HEK293 (cell line): ENCODE results near the gene TTC4.

Experiments
- BCL11A ChIP-seq: fragments of 450-650 bp; formaldehyde crosslinking; IDR thresholded peaks from 2 replicates; pipeline ENCODE4 v1.5.1; 2016; ENCODE audit warnings: low read depth, missing biosample characterization, missing genetic modification characterization
- MYNN ChIP-seq: fragments of 450-650 bp; formaldehyde crosslinking; IDR thresholded peaks from 2 replicates; pipeline ENCODE4 v1.5.1; 2016; ENCODE audit warnings: missing biosample characterization, missing genetic modification characterization, borderline replicate concordance
- OVOL3 ChIP-seq: fragments of 450-650 bp; formaldehyde crosslinking; IDR thresholded peaks from 2 replicates; pipeline ENCODE4 v1.5.1; 2016; ENCODE audit warnings: missing biosample characterization, missing genetic modification characterization
- SCRT2 ChIP-seq: fragments of 450-650 bp; formaldehyde crosslinking; IDR thresholded peaks from 2 replicates; pipeline ENCODE4 v1.5.1; 2016; ENCODE audit warnings: missing biosample characterization, missing genetic modification characterization
- TCF7L2 ChIP-seq: IDR thresholded peaks from 2 replicates; pipeline ENCODE4 v1.6.1; 2011; ENCODE audit warnings: low read depth, mild to moderate bottlenecking, inconsistent platforms, low read length, moderate library complexity, borderline replicate concordance
- ZFHX2 ChIP-seq: fragments of 450-650 bp; formaldehyde crosslinking; conservative IDR thresholded peaks from 2 replicates; pipeline ENCODE4 v1.5.1; 2016; ENCODE audit warnings: missing biosample characterization, missing genetic modification characterization
- ZIC2 ChIP-seq: fragments of 450-650 bp; formaldehyde crosslinking; IDR thresholded peaks from 2 replicates; pipeline ENCODE4 v1.5.1; 2016; ENCODE audit warnings: missing biosample characterization, missing genetic modification characterization
- ZNF221 ChIP-seq: fragments of 450-650 bp; formaldehyde crosslinking; IDR thresholded peaks from 2 replicates; pipeline ENCODE4 v1.5.1; 2017; ENCODE audit warnings: missing biosample characterization, missing genetic modification characterization, borderline replicate concordance
- ZNF248 ChIP-seq: fragments of 450-650 bp; formaldehyde crosslinking; IDR thresholded peaks from 2 replicates; pipeline ENCODE4 v1.5.1; 2017; ENCODE audit warnings: missing biosample characterization, missing genetic modification characterization
- ZNF354C ChIP-seq: fragments of 450-650 bp; formaldehyde crosslinking; IDR thresholded peaks from 2 replicates; pipeline ENCODE4 v1.5.1; 2016; ENCODE audit warnings: missing biosample characterization, missing genetic modification characterization, low read depth, borderline replicate concordance
- ZNF558 ChIP-seq: fragments of 450-650 bp; formaldehyde crosslinking; IDR thresholded peaks from 2 replicates; pipeline ENCODE4 v1.5.1; 2016; ENCODE audit warnings: missing biosample characterization, missing genetic modification characterization
- ZNF561 ChIP-seq: fragments of 450-650 bp; IDR thresholded peaks from 2 replicates; pipeline ENCODE4 v1.5.1; 2018; ENCODE audit warnings: missing biosample characterization, missing genetic modification characterization, borderline replicate concordance
- ZNF621 ChIP-seq: fragments of 450-650 bp; formaldehyde crosslinking; IDR thresholded peaks from 2 replicates; pipeline ENCODE4 v1.5.1; 2017; ENCODE audit warnings: missing biosample characterization, missing genetic modification characterization
- ZNF623 ChIP-seq: fragments of 450-650 bp; formaldehyde crosslinking; IDR thresholded peaks from 2 replicates; pipeline ENCODE4 v1.5.1; 2016; ENCODE audit warnings: missing biosample characterization, missing genetic modification characterization
- ZNF624 ChIP-seq: fragments of 450-650 bp; formaldehyde crosslinking; IDR thresholded peaks from 2 replicates; pipeline ENCODE4 v1.5.1; 2017; ENCODE audit warnings: missing biosample characterization, missing genetic modification characterization
- ZNF658 ChIP-seq: fragments of 450-650 bp; formaldehyde crosslinking; IDR thresholded peaks from 2 replicates; pipeline ENCODE4; 2016; ENCODE audit warnings: missing biosample characterization, missing genetic modification characterization
- ZNF837 ChIP-seq: fragments of 450-650 bp; formaldehyde crosslinking; IDR thresholded peaks from 2 replicates; pipeline ENCODE4 v1.5.1; 2016; ENCODE audit warnings: missing biosample characterization, missing genetic modification characterization
- ZSCAN16 ChIP-seq: fragments of 450-650 bp; formaldehyde crosslinking; IDR thresholded peaks from 2 replicates; pipeline ENCODE4 v1.5.1; 2016; ENCODE audit warnings: missing biosample characterization, missing genetic modification characterization
- ZXDB ChIP-seq: fragments of 450-650 bp; formaldehyde crosslinking; IDR thresholded peaks from 2 replicates; pipeline ENCODE4 v1.5.1; 2016; ENCODE audit warnings: missing biosample characterization, missing genetic modification characterization
- TF ChIP-seq, protein P1 (sequence below): fragments of 450-650 bp; formaldehyde crosslinking; IDR thresholded peaks from 2 replicates; pipeline ENCODE4 v1.5.1; 2016; ENCODE audit warnings: missing biosample characterization, missing genetic modification characterization
- TF ChIP-seq, protein P2 (sequence below): fragments of 450-650 bp; formaldehyde crosslinking; IDR thresholded peaks from 2 replicates; pipeline ENCODE4 v1.5.0; 2017; ENCODE audit warnings: missing biosample characterization, missing genetic modification characterization, borderline replicate concordance
- TF ChIP-seq, protein P3 (sequence below): fragments of 450-650 bp; formaldehyde crosslinking; IDR thresholded peaks from 2 replicates; pipeline ENCODE4 v1.5.1; 2016; ENCODE audit warnings: missing biosample characterization, missing genetic modification characterization, borderline replicate concordance
- TF ChIP-seq, protein P4 (sequence below): fragments of 450-650 bp; formaldehyde crosslinking; IDR thresholded peaks from 2 replicates; pipeline ENCODE4 v1.5.1; 2016; ENCODE audit warnings: missing biosample characterization, missing genetic modification characterization
- TF ChIP-seq, protein P5 (sequence below): fragments of 450-650 bp; IDR thresholded peaks from 2 replicates; pipeline ENCODE4 v1.5.1; 2018; ENCODE audit warnings: missing biosample characterization, mild to moderate bottlenecking, missing genetic modification characterization
- TF ChIP-seq, protein P6 (sequence below): fragments of 450-650 bp; IDR thresholded peaks from 2 replicates; pipeline ENCODE4 v1.5.1; 2018; ENCODE audit warnings: missing biosample characterization, missing genetic modification characterization

TTC4 gene

DNA sequence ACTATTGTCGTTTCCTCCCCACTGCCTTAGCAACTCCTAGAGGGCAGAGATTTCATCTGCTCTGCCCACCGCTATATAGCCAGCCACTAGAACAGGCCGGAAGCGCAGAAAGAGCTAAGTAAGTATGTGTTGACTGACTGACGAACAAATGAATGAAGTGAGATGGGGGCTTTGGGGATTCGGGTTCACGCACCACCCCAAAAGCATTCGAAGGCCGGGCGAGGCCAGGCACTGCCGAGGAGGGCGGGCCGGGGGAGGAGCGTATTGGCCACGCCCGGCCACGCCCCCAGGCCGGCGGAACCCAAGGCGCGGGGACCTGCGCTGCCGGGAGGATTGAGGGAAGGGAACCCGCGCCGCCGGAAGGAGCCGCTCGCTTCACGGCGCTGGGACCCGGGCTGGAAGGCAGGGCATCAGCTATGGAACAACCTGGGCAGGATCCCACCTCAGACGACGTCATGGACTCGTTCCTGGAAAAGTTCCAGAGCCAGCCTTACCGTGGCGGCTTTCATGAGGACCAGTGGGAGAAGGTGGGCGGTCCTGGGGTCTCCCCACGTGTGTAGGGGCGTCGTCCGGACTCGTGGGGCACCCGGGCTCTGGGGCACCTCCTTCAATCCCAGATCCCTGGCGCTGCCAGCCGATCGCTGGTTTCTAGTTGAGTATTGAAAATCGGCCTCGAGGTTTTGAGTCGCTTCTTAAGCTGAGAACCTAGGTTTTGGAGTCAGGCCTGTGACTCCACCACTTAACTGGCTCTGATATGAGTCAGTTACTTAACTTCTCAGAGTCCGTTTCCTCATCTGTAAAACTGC lies at the start of gene TTC4 (continued):
- TF ChIP-seq ZIC2 (tag by site-specific recombination) (no peak), ZFHX2 (tag by site-specific recombination) (peak; percentile 66), TCF7L2 (no peak), ZNF221 (tag by site-specific recombination) (no peak), MYNN (tag by site-specific recombination) (no peak), SCRT2 (tag by site-specific recombination) (peak; percentile 38; the same call in 1 of the 2 replicates), ZSCAN16 (no peak), ZNF248 (no peak), ZNF623 (tag by site-specific recombination) (0 out of 2 replicates have a peak, but pooled peaks have one; percentile 22), ZNF354C (tag by site-specific recombination) (no peak), ZNF624 (tag by site-specific recombination) (no peak), ZNF558 (tag by site-specific recombination) (no peak), ZNF561 (tag by site-specific recombination) (peak; percentile 93; the same call in 1 of the 2 replicates), ZNF621 (tag by site-specific recombination) (no peak), ZXDB (tag by site-specific recombination) (peak; percentile 91), ZNF837 (tag by site-specific recombination) (no peak), BCL11A (tag by site-specific recombination) (no peak), OVOL3 (tag by site-specific recombination) (0 out of 2 replicates have a peak, but pooled peaks have one; percentile 21), ZNF658 (tag by site-specific recombination) (no peak)
- TF ChIP-seq, protein P1, sequence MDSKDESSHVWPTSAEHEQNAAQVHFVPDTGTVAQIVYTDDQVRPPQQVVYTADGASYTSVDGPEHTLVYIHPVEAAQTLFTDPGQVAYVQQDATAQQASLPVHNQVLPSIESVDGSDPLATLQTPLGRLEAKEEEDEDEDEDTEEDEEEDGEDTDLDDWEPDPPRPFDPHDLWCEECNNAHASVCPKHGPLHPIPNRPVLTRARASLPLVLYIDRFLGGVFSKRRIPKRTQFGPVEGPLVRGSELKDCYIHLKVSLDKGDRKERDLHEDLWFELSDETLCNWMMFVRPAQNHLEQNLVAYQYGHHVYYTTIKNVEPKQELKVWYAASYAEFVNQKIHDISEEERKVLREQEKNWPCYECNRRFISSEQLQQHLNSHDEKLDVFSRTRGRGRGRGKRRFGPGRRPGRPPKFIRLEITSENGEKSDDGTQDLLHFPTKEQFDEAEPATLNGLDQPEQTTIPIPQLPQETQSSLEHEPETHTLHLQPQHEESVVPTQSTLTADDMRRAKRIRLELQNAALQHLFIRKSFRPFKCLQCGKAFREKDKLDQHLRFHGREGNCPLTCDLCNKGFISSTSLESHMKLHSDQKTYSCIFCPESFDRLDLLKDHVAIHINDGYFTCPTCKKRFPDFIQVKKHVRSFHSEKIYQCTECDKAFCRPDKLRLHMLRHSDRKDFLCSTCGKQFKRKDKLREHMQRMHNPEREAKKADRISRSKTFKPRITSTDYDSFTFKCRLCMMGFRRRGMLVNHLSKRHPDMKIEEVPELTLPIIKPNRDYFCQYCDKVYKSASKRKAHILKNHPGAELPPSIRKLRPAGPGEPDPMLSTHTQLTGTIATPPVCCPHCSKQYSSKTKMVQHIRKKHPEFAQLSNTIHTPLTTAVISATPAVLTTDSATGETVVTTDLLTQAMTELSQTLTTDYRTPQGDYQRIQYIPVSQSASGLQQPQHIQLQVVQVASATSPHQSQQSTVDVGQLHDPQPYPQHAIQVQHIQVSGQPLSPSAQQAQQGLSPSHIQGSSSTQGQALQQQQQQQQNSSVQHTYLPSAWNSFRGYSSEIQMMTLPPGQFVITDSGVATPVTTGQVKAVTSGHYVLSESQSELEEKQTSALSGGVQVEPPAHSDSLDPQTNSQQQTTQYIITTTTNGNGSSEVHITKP = peak; percentile 92
- TF ChIP-seq, protein P2, sequence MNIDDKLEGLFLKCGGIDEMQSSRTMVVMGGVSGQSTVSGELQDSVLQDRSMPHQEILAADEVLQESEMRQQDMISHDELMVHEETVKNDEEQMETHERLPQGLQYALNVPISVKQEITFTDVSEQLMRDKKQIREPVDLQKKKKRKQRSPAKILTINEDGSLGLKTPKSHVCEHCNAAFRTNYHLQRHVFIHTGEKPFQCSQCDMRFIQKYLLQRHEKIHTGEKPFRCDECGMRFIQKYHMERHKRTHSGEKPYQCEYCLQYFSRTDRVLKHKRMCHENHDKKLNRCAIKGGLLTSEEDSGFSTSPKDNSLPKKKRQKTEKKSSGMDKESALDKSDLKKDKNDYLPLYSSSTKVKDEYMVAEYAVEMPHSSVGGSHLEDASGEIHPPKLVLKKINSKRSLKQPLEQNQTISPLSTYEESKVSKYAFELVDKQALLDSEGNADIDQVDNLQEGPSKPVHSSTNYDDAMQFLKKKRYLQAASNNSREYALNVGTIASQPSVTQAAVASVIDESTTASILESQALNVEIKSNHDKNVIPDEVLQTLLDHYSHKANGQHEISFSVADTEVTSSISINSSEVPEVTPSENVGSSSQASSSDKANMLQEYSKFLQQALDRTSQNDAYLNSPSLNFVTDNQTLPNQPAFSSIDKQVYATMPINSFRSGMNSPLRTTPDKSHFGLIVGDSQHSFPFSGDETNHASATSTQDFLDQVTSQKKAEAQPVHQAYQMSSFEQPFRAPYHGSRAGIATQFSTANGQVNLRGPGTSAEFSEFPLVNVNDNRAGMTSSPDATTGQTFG (tag by site-specific recombination) = peak; percentile 87; the same call in 1 of the 2 replicates
- TF ChIP-seq, protein P3, sequence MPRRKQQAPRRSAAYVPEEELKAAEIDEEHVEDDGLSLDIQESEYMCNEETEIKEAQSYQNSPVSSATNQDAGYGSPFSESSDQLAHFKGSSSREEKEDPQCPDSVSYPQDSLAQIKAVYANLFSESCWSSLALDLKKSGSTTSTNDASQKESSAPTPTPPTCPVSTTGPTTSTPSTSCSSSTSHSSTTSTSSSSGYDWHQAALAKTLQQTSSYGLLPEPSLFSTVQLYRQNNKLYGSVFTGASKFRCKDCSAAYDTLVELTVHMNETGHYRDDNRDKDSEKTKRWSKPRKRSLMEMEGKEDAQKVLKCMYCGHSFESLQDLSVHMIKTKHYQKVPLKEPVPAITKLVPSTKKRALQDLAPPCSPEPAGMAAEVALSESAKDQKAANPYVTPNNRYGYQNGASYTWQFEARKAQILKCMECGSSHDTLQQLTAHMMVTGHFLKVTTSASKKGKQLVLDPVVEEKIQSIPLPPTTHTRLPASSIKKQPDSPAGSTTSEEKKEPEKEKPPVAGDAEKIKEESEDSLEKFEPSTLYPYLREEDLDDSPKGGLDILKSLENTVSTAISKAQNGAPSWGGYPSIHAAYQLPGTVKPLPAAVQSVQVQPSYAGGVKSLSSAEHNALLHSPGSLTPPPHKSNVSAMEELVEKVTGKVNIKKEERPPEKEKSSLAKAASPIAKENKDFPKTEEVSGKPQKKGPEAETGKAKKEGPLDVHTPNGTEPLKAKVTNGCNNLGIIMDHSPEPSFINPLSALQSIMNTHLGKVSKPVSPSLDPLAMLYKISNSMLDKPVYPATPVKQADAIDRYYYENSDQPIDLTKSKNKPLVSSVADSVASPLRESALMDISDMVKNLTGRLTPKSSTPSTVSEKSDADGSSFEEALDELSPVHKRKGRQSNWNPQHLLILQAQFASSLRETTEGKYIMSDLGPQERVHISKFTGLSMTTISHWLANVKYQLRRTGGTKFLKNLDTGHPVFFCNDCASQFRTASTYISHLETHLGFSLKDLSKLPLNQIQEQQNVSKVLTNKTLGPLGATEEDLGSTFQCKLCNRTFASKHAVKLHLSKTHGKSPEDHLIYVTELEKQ = no peak
- TF ChIP-seq, protein P4, sequence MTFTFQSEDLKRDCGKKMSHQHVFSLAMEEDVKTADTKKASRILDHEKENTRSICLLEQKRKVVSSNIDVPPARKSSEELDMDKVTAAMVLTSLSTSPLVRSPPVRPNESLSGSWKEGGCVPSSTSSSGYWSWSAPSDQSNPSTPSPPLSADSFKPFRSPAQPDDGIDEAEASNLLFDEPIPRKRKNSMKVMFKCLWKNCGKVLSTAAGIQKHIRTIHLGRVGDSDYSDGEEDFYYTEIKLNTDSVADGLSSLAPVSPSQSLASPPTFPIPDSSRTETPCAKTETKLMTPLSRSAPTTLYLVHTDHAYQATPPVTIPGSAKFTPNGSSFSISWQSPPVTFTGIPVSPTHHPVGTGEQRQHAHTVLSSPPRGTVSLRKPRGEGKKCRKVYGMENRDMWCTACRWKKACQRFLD (tag by site-specific recombination) = no peak
- TF ChIP-seq, protein P5, sequence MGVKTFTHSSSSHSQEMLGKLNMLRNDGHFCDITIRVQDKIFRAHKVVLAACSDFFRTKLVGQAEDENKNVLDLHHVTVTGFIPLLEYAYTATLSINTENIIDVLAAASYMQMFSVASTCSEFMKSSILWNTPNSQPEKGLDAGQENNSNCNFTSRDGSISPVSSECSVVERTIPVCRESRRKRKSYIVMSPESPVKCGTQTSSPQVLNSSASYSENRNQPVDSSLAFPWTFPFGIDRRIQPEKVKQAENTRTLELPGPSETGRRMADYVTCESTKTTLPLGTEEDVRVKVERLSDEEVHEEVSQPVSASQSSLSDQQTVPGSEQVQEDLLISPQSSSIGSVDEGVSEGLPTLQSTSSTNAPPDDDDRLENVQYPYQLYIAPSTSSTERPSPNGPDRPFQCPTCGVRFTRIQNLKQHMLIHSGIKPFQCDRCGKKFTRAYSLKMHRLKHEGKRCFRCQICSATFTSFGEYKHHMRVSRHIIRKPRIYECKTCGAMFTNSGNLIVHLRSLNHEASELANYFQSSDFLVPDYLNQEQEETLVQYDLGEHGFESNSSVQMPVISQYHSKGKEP (tag by site-specific recombination) = no peak
- TF ChIP-seq, protein P6, sequence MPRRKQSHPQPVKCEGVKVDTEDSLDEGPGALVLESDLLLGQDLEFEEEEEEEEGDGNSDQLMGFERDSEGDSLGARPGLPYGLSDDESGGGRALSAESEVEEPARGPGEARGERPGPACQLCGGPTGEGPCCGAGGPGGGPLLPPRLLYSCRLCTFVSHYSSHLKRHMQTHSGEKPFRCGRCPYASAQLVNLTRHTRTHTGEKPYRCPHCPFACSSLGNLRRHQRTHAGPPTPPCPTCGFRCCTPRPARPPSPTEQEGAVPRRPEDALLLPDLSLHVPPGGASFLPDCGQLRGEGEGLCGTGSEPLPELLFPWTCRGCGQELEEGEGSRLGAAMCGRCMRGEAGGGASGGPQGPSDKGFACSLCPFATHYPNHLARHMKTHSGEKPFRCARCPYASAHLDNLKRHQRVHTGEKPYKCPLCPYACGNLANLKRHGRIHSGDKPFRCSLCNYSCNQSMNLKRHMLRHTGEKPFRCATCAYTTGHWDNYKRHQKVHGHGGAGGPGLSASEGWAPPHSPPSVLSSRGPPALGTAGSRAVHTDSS = 0 out of 2 replicates have a peak, but pooled peaks have one; percentile 22
